Measurements from ENCODE around the gene CCDC92. TPM values are rescaled to one million over a fixed set of nuclear protein-coding genes. Genes with fewer than 3 reads are reported as not detected.

CCDC92 gene
- polyA plus RNA-seq, 1 of the 3 experiments (the other 2 are of a cell fraction), result 53.5 TPM

- Histone ChIP-seq H3K27me3 (ENCODE audit: insufficient read depth) (no peaks in the 10 kb centered on the region), H3K4me2 (no peak overlapping the region), H3K4me1 (ENCODE audit: control insufficient read depth in 1 of 2, insufficient read depth in 2 of 2, low read depth in 1 of 2, low read length in 1 of 2) (peaks cover 0 to 5% of the 10 kb centered on the region in 2 experiments; a peak in 1 of 4 replicates), H3K79me2 (ENCODE audit: insufficient read depth) (no peaks in the 10 kb centered on the region), H3K4me3 (ENCODE audit: low read depth in 2 of 2, low read length in 1 of 2) (no peak overlapping the region), H4K20me1 (ENCODE audit: insufficient read depth) (no peaks in the 10 kb centered on the region), H3K9ac (no peak overlapping the region), H3K27ac (ENCODE audit: low read depth in 2 of 2, low read length in 1 of 2) (no peak overlapping the region), H3F3A (replicated peaks; ENCODE audit: insufficient read depth) (no peaks in the 10 kb centered on the region), H2AFZ (ENCODE audit: low read depth) (no peak overlapping the region), H3K9me3 (no peaks in the 10 kb centered on the region), H3K36me3 (replicated peaks in 1 of 2; ENCODE audit: control insufficient read depth in 1 of 2, insufficient read depth in 2 of 2, low read length in 1 of 2) (no peaks in the 10 kb centered on the region), H3K9me2 (no peaks in the 10 kb centered on the region)
- TF ChIP-seq ZBTB33 (IDR thresholded peaks at IDR 0.05; ENCODE audit: borderline replicate concordance, low read depth), result no peak
- TF ChIP-seq USF1 (IDR thresholded peaks at IDR 0.05; ENCODE audit: borderline replicate concordance, low read depth), result peak; percentile 35; the same call in 1 of the 2 replicates
- no peak for DNase-seq
- POLR2A ChIA-PET, result no interaction called here
- CTCF ChIA-PET, result interaction anchor here (0.8 to 1.6 kb wide), 3 partner anchors 9 to 85 kb away, joined by 3 to 4 read pairs (median 3); no protein-coding TSS in a partner anchor
- WGBS (ENCODE audit: low lambda C conversion rate), result 71% methylated on average over 8 of the region's 9 CpGs
Observed at GRCh38 chr12:123900871-123901376, 71.7 kb downstream of the CCDC92 start.

GRCh38 chr12:123899368-123899767, 73.3 kb downstream of the CCDC92 start:
- Histone ChIP-seq H3K4me1 (ENCODE audit: control insufficient read depth in 1 of 2, insufficient read depth in 2 of 2, low read depth in 1 of 2, low read length in 1 of 2) (peaks cover 0 to 5% of the 10 kb centered on the region in 2 experiments; a peak in 1 of 4 replicates), H2AFZ (ENCODE audit: low read depth) (no peak overlapping the region), H3K79me2 (ENCODE audit: insufficient read depth) (no peaks in the 10 kb centered on the region), H3K9me2 (no peaks in the 10 kb centered on the region), H3K27ac (ENCODE audit: low read depth in 2 of 2, low read length in 1 of 2) (no peak overlapping the region), H3F3A (replicated peaks; ENCODE audit: insufficient read depth) (no peaks in the 10 kb centered on the region), H3K27me3 (ENCODE audit: insufficient read depth) (no peaks in the 10 kb centered on the region), H3K9ac (no peak overlapping the region), H3K4me2 (no peak overlapping the region), H3K9me3 (no peaks in the 10 kb centered on the region), H4K20me1 (ENCODE audit: insufficient read depth) (no peaks in the 10 kb centered on the region), H3K4me3 (ENCODE audit: low read depth in 2 of 2, low read length in 1 of 2) (no peak overlapping the region), H3K36me3 (replicated peaks in 1 of 2; ENCODE audit: control insufficient read depth in 1 of 2, insufficient read depth in 2 of 2, low read length in 1 of 2) (no peaks in the 10 kb centered on the region)
- DNase-seq, result no peak
- ChIA-PET POLR2A (no interaction called here), CTCF (interaction anchor here (1.1 to 1.3 kb wide), 2 partner anchors 20 to 85 kb away, joined by 3 read pairs; no protein-coding TSS in a partner anchor)
- 72% methylated on average over 9 of the region's 9 CpGs for whole genome bisulfite sequencing (ENCODE audit: low lambda C conversion rate)
- TF ChIP-seq RFX5 (IDR thresholded peaks at IDR 0.05; ENCODE audit: low read length) (no peak), MEF2A (IDR thresholded peaks at IDR 0.05; ENCODE audit: borderline replicate concordance, low read depth) (no peak), ZBTB33 (IDR thresholded peaks at IDR 0.05; ENCODE audit: borderline replicate concordance, low read depth) (no peak), ELF1 (IDR thresholded peaks at IDR 0.05) (no peak), RCOR1 (IDR thresholded peaks at IDR 0.05; ENCODE audit: low read length) (no peak), USF1 (IDR thresholded peaks at IDR 0.05; ENCODE audit: borderline replicate concordance, low read depth) (no peak), GATA2 (CRISPR knock-in tag; IDR thresholded peaks at IDR 0.05) (no peak), POLR2AphosphoS5 (IDR thresholded peaks at IDR 0.05; ENCODE audit: low read depth, low read length) (no peak), RXRA (IDR thresholded peaks at IDR 0.05; ENCODE audit: borderline replicate concordance, low read depth) (no peak), CTCF (IDR thresholded peaks at IDR 0.05) (no peak)

Data from SK-N-SH (cell line).